HK-2 (cell line): ENCODE data around the gene STYXL1.
"Not testable (repeated sequence)": the region's sequence is repeated elsewhere in the genome, so short reads cannot be mapped to it uniquely, and the experiment has no call there.

ENCODE experiments used
- DNase-seq: peaks from one replicate; pipeline ENCODE4 v3.0.0-alpha.2; 2018; ENCODE audit not compliant: unreplicated experiment

Gene STYXL1

GRCh38 chr7:76037310-76037709, 10.5 kb downstream of the STYXL1 start:
- peak; percentile 65 for DNase-seq

DNA sequence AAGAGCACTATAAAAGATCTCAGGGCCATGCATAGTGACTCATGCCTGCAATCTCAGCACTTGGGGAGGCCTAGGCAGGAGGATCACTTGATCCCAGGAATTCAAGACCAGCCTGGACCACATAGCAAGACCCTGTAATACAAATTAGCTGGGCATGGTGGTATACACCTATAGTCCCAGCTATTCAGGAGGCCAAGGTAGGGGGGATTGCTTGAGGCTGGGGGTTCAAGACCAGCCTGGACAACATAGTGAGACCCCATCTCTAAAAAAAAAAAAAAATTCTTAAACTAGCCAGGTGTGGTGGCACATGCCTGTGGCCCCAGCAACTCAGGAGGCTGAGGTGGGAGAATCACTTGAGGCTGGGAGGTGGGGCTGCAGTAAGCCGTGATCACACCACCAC, 15.8 kb downstream of the STYXL1 start:
- DNase-seq: no peak

GRCh38 chr7:76029682-76030081, 18.1 kb downstream of the STYXL1 start:
- not testable (repeated sequence) for DNase-seq

- DNase-seq: no peak
Observed at GRCh38 chr7:76023002-76023401, 24.8 kb downstream of the STYXL1 start.

DNA sequence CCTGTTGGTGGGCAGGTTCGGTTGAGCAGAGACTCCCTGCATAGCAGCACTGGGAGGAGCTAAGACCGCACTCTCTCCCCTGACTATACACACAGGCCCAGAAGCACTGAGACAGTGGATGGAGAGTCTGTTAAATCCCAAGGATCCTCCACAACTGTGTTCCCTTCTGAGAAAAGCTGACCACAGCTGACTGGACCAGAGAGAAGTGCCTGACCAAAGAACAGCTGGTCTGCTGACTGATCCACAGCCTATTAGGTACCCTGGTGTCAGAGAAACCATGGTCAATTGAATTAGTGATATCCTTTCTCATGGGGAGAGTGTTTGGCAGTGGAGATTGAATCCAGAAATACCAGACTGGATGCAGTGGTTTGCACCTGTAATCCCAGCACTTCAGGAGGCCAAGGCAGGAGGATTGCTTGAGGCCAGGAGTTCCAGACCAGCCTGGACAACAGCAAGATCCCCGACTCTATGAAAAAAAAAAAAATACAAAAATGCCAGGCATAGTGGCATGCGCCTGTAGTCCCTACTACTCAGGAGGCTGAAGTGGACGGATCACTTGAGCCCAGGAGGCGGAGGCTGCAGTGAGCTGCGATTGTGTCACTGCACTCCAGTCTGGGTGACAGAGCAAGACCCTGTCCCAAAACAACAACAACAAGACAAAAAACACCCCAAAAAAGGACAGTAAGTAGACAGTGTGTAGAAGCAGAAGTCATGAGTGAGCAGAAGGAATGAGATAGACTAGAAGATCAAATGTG, 25.6 kb downstream of the STYXL1 start:
- no peak for DNase-seq

GRCh38 chr7:76020031-76020714, 27.6 kb downstream of the STYXL1 start:
- DNase-seq: peak; percentile 68

DNA sequence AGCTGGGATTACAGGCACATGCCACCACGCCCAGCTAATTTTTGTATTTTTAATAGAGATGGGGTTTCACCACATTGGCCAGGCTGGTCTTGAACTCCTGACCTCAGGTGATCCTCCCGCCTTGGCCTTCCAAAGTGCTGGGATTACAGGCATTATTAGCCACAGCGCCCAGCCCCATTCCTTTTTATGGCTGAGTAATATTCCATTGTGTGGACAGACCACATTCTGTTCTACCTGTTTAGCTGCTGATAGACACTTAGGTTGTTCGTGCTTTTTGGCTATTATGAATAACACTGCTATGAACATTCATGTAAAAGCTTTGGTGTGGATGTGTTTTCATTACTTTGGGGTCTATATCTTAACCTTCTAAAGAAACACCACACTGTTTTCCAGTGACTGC, 29.3 kb downstream of the STYXL1 start:
- not testable (repeated sequence) for DNase-seq

- DNase-seq: no peak
Observed at GRCh38 chr7:76016191-76016947, 31.4 kb downstream of the STYXL1 start.

GRCh38 chr7:76011442-76011861, 36.3 kb downstream of the STYXL1 start:
- DNase-seq: no peak

DNA sequence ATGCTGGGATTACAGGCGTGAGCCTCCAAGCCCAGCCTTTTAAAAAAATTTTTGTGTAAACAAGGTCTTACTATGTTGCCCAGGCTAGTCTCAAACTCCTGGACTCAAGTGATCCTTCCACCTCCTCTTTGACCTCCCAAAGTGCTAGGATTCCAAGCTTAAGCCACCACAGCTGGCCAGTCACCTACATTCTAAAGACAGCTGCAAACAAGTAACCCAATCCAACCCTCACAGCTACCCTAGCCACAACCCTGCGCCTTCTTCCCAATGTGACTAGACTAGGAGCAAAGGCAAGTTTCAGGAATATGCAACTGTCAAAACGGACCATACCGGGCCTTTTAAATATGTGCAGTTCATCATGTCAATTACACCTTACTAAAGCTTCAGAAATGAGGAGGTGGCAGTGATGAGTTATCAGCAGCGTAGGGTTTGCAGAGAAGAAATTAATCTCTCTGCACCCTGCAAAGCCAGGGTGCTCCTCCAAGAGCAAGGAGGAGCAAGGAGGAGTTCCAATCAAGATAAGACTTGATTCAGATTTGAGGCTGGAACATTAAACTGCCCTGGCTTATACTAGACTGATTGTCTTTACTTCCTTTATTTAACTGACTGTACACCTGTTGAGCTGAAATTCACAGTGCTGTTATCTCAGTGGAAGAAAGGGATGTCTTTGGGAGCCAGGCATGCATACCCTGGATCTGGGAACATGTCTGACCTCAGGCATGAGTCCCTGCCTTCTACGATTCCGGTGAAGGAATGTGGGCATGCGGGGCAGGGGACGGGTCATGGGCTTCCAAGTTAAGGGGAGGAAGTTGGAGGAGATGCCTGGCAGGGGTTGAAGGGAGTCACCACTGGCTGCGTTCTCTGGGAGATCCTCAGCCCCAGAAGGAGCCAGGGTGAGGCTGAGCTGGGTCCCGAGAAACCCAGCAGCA, 37.9 kb downstream of the STYXL1 start:
- no peak for DNase-seq

GRCh38 chr7:76008156-76008687, 39.6 kb downstream of the STYXL1 start:
- DNase-seq: no peak

DNA sequence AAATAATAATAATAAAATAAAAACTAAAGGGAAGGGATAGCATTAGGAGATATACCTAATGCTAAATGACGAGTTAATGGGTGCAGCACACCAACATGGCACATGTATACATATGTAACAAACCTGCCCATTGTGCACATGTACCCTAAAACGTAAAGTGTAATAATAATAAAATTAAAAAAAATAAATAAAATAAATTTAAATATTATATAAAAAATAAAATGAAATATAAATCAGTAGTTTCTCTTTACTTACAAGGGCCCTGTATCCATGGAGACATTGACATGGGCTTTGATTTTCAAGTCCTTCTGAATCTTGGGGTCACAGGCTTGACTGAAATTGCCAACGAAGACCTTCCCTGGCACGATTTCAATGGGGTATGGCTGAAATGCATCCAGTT, 42.8 kb downstream of the STYXL1 start:
- DNase-seq: not testable (repeated sequence)

GRCh38 chr7:76003351-76003750, 44.4 kb downstream of the STYXL1 start:
- no peak for DNase-seq

DNA sequence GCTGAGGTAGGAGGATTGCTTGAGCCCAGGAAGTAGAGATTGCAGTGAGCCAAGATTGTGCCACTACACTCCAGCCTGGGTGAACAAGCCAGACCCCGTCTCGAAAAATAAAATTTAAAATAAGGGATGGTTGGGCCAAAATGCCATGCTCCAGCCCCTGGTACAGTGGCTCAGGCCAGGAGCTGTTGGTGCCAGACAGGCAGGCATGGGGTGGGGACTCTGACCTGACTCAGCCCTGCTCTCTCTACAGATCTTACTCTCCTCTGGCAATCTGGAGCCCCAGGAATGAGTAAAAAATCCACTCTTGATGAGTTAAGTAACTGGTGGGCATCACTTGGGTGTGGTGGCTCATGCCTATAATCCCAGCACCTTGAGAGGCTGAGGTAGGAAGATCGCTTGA, 45.0 kb downstream of the STYXL1 start:
- no peak for DNase-seq

DNA sequence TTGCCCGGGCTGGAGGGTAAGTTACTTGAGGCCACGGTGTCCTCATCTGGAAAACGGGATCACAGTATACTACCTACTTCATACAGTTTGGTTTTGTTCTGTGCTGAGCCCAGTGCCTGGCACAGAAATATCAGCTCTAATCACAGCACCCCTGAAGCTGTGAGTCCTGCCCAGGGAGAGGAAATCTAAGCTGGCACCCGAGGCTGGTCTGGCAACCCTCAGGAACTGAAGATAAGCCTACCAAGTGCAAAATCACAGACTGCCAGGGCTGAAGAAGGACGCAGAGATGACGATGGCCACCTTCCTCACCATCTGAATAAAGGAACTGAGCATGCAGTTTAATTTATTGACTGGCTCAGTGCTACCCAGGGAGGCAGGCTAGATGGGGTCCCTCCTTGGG, 45.7 kb downstream of the STYXL1 start:
- no peak for DNase-seq

DNA sequence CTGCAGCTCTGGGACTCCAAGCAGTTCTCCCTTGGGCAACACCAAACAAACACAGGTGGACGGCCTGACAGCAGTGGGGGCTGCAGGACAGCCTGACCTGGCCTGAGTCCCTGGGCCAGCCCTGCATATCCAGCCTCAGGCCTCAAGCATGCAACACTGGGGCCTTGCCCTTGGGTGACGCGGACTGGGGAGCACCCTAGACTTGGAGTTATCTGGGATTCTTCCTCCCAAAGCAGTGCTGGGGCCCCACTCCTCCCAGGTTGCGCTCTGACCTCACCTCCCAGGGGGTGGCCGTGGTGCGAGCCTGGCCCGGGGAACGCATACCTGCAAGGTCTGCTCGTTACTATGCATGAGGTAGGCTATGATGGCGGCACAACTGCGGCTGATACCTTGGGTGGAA, 47.2 kb downstream of the STYXL1 start:
- DNase-seq: no peak

GRCh38 chr7:75998038-75998437, 49.8 kb downstream of the STYXL1 start:
- no peak for DNase-seq

GRCh38 chr7:75996476-75996875, 51.3 kb downstream of the STYXL1 start:
- DNase-seq: no peak

DNA sequence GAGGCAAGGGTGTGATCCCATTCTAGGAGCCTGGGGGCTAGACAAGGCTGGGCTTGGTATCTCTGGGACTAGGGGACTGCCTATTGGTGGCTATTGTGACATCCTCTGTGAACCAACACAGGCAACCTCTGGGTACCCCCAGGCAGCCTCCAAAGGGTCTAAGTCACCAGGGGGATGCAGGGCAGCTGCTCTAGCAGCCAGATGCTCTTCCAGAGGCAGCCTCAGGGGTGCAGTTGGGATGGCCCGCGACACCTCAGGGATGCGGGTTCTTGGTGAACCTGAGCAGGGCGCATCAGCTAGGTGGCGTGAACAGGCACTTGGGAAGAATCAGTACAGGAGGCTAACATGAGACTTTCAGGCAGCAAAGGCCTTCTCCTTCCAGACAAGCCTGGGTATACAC, 51.8 kb downstream of the STYXL1 start:
- DNase-seq: no peak

DNA sequence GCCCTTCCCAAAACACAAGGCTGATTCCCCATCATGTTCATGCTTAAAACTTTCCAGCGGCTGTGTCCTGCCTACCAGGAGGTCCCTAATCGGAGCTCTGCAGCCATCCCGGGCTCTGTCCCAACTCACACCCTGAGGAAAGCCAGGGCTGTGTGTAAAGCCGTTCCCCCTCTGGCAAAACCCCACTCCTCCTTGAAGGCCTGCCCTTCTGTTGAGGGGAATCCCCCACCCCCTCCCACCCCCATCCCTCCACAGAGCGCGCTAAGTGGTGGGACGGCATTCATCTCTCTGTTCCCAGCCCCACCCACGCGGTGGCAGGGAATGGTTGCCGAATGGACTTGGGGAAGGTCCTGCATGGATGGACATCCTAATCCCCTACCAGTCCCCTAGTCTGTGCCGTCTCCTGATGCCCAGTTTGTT, 52.7 kb downstream of the STYXL1 start:
- no peak for DNase-seq

DNA sequence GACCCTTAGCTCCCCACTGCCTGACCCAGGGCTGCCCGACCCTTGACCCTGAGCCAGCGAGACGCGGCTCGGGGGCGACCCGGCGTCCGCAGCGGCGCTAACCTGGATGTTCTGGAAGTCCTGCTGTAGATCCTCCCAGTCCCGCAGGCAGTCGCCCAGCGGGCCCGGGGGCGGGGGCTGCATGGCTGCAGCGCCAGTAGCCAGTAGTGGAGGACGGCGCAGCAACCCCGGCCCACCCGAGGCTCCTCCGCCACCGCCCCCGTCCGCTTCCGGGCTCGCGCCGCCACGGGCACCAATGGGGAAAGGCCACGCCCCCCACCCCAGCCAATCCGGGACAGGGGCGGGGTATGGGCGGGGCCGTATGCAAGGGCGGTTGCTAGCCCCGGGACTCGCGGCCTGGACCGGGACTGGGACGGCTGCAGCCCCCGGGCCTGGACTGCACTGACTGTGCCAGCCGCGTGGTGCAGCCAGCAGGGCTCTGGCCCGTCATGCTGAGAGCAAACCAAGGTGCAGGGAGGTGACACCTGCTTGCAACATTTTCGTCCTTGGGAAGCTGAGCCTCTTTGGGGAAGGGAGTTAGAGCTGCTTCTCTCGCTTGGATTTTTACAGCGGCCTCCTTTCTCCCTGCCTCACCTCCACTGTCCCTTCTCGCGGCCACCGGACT, 53.3 kb downstream of the STYXL1 start, which contains the start of gene TMEM120A:
TMEM120A (minus strand) TSS at position 208 of the 664 bp plus-strand sequence; CDS start at position 183, 25 bp downstream.
- peak; percentile 97 for DNase-seq
